SK-N-SH treated with all-trans-retinoic acid at 6 μM for 48 hours (cell line): ENCODE data around the gene FAM83D.

Experiments
- ATAC-seq: fragments of 200-7000 bp; cut with Tn5 transposase; 3 replicates; pipeline ENCODE4 v1.9.1; 2020; ENCODE audit warnings: mild to moderate bottlenecking, moderate library complexity
- ARNTL ChIP-seq: fragments of 450-650 bp; formaldehyde crosslinking; IDR thresholded peaks from 2 replicates; pipeline ENCODE4 v1.5.0; 2020; ENCODE audit warnings: low read depth, mild to moderate bottlenecking, moderate library complexity, borderline replicate concordance
- CSRNP3 ChIP-seq: fragments of 250-450 bp; sonication (Bioruptor Pico); IDR thresholded peaks from 2 replicates; pipeline ENCODE4 v1.5.1; 2021; ENCODE audit warnings: mild to moderate bottlenecking, moderate library complexity
- GLIS3 ChIP-seq: fragments of 250-450 bp; sonication (Bioruptor Pico); IDR thresholded peaks from 2 replicates; pipeline ENCODE4 v1.5.0; 2020; ENCODE audit warnings: mild to moderate bottlenecking, moderate library complexity
- ISL1 ChIP-seq: fragments of 250-450 bp; sonication (Bioruptor Pico); IDR thresholded peaks from 2 replicates; pipeline ENCODE4 v2.1.2; 2022; ENCODE audit warnings: mild to moderate bottlenecking, moderate library complexity
- PATZ1 ChIP-seq: fragments of 250-450 bp; sonication (Bioruptor Pico); IDR thresholded peaks from 2 replicates; pipeline ENCODE4 v1.8.0; 2020; ENCODE audit warnings: mild to moderate bottlenecking, moderate library complexity, borderline replicate concordance
- POU6F1 ChIP-seq: fragments of 250-450 bp; sonication (Bioruptor Pico); IDR thresholded peaks from 2 replicates; pipeline ENCODE4 v1.8.0; 2021; ENCODE audit warnings: low read depth, mild to moderate bottlenecking, moderate library complexity, borderline replicate concordance
- PPARA ChIP-seq: fragments of 250-450 bp; sonication (Bioruptor Pico); IDR thresholded peaks from 2 replicates; pipeline ENCODE4 v1.5.0; 2020; ENCODE audit warnings: mild to moderate bottlenecking, borderline replicate concordance
- RARB ChIP-seq: fragments of 250-450 bp; sonication (Bioruptor Pico); IDR thresholded peaks from 2 replicates; pipeline ENCODE4 v1.8.0; 2021; ENCODE audit warnings: mild to moderate bottlenecking, moderate library complexity
- SNAI2 ChIP-seq: fragments of 250-450 bp; sonication (Bioruptor Pico); IDR thresholded peaks from 2 replicates; pipeline ENCODE4 v1.5.0; 2020; ENCODE audit warnings: mild to moderate bottlenecking, moderate library complexity
- TCF4 ChIP-seq: fragments of 250-450 bp; sonication (Bioruptor Pico); IDR thresholded peaks from 2 replicates; pipeline ENCODE4 v1.8.0; 2021; ENCODE audit warnings: mild to moderate bottlenecking, moderate library complexity, borderline replicate concordance
- TSHZ2 ChIP-seq: fragments of 250-450 bp; sonication (Bioruptor Pico); IDR thresholded peaks from 2 replicates; pipeline ENCODE4 v1.5.0; 2020; ENCODE audit warnings: mild to moderate bottlenecking, moderate library complexity
- ZFP3 ChIP-seq: fragments of 250-450 bp; sonication (Bioruptor Pico); IDR thresholded peaks from 2 replicates; pipeline ENCODE4 v1.5.0; 2020; ENCODE audit warnings: mild to moderate bottlenecking, moderate library complexity
- ZFP30 ChIP-seq: fragments of 450-650 bp; formaldehyde crosslinking; IDR thresholded peaks from 2 replicates; pipeline ENCODE4 v1.5.0; 2022; ENCODE audit warnings: mild to moderate bottlenecking, moderate library complexity
- ZNF565 ChIP-seq: fragments of 450-650 bp; formaldehyde crosslinking; conservative IDR thresholded peaks from 2 replicates; pipeline ENCODE4 v1.5.0; 2020; ENCODE audit warnings: low read depth, mild to moderate bottlenecking, moderate library complexity
- ZNF70 ChIP-seq: fragments of 450-650 bp; formaldehyde crosslinking; IDR thresholded peaks from 2 replicates; pipeline ENCODE4 v1.5.0; 2020; ENCODE audit warnings: mild to moderate bottlenecking, moderate library complexity
- ZNF8 ChIP-seq: fragments of 450-650 bp; formaldehyde crosslinking; IDR thresholded peaks from 2 replicates; pipeline ENCODE4 v1.5.0; 2020; ENCODE audit warnings: mild to moderate bottlenecking, moderate library complexity

The FAM83D gene

GRCh38 chr20:38962928-38963401 is 36.7 kb downstream of the FAM83D start (continued):
- TF ChIP-seq PATZ1 (CRISPR knock-in tag) = no peak
- TF ChIP-seq SNAI2 = no peak

- TF ChIP-seq RARB (CRISPR knock-in tag) (no peak), ZNF8 (CRISPR knock-in tag) (no peak), ZFP3 (CRISPR knock-in tag) (no peak), ARNTL (CRISPR knock-in tag) (no peak), ZNF70 (CRISPR knock-in tag) (no peak), TCF4 (CRISPR knock-in tag) (no peak), ISL1 (no peak), ZNF565 (CRISPR knock-in tag) (no peak), POU6F1 (CRISPR knock-in tag) (no peak), ZFP30 (CRISPR knock-in tag) (no peak), PATZ1 (CRISPR knock-in tag) (no peak), TSHZ2 (CRISPR knock-in tag) (no peak)
- no peak for ATAC-seq
Measured at GRCh38 chr20:38963745-38964144, 37.5 kb downstream of the FAM83D start.

- ATAC-seq = no peak
Measured at GRCh38 chr20:38965264-38965663, 39.0 kb downstream of the FAM83D start.

More at GRCh38 chr20:38965264-38965663, 39.0 kb downstream of the FAM83D start:
- TF ChIP-seq ZNF8 (CRISPR knock-in tag) = no peak
- no peak for TF ChIP-seq ZNF70 (CRISPR knock-in tag)
- no peak for TF ChIP-seq ZFP3 (CRISPR knock-in tag)
- no peak for TF ChIP-seq POU6F1 (CRISPR knock-in tag)
- no peak for TF ChIP-seq PPARA (CRISPR knock-in tag)
- TF ChIP-seq GLIS3 (CRISPR knock-in tag) = no peak
- TF ChIP-seq PATZ1 (CRISPR knock-in tag) = no peak
- no peak for TF ChIP-seq CSRNP3
- TF ChIP-seq TCF4 (CRISPR knock-in tag) = no peak
